Measurements from ENCODE around the gene TMEM145.

TMEM145 gene

DNA sequence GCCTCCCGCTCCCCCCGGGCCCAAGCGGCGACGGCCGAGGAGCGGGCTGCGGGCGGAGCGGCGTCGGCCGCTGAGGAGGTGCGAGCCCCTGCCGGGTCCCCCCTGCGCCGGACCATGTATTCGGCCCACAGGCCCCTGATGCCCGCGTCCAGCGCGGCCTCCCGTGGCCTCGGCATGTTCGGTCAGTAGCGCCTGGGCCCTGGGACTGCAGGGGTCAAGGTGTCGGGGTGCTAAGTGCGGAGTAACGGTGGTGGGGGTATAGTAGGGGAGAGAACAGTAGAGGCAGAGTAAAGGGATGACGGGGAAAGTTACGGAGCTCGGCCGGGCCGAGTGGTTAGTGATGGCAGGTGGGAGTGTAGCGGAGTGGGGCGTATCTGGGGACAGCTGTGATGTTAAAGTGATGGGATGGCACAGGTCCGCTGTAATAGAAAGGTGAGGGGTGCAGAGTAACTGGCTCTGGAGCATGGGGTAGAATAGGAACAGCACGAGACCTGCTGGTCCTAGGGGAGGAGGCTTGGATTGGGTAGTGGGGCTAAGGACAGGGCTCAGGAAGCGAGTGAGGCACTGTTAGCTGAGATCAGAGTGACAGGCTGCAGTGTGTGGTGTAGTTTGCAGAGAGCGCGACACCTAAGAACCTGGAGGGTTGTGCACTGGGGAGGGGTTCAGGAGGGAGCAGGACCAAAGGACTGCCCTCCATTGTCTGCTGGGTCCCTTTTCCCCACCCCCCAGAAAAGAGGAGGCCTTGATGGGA, 28.3 kb upstream of the TMEM145 start:
- Histone ChIP-seq H3K27ac (ENCODE audit: low read depth, low read length) (no peak overlapping the region), H3K4me1 (ENCODE audit: control insufficient read depth, insufficient read depth, low read length) (peaks cover 36% of the 10 kb centered on the region), H3K9ac (ENCODE audit: low read length) (peak overlapping the region; percentile 35), H3K36me3 (ENCODE audit: control insufficient read depth, insufficient read depth, low read length) (peaks cover 29% of the 10 kb centered on the region), H3K27me3 (ENCODE audit: control insufficient read depth, insufficient read depth, low read length) (no peaks in the 10 kb centered on the region), H3K9me3 (ENCODE audit: control insufficient read depth, insufficient read depth, low read depth, low read length) (no peaks in the 10 kb centered on the region), H3K4me3 (ENCODE audit: low read depth, low read length) (peak overlapping the region; percentile 66)

DNA sequence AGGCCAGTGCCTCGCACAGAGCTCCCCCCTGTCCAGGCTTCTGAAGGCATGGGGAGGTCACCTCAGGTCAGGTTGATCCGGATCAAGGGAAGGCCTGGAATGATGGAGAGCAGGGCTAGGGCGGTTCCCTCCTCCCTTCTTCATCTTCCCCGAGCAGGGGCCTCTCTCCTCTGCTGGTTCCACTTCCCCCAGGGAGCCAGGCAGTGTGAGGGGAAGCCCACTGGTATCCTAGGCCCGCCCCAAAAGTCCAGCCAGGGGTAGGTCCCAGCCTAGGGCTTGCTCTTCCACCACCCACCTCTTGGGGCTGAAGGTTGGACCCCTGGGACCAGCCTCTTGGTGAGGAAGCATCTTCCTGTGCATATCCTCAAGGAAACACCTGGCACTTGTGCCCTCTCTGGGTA, 27.6 kb upstream of the TMEM145 start:
- H3K4me1 ChIP-seq (ENCODE audit: control insufficient read depth, insufficient read depth, low read length): peaks cover 38% of the 10 kb centered on the region
- H3K27ac ChIP-seq (ENCODE audit: low read depth, low read length): no peak overlapping the region
- peaks cover 37% of the 10 kb centered on the region for H3K36me3 ChIP-seq (ENCODE audit: control insufficient read depth, insufficient read depth, low read length)
- H3K9ac ChIP-seq (ENCODE audit: low read length): no peak overlapping the region
- H3K9me3 ChIP-seq (ENCODE audit: control insufficient read depth, insufficient read depth, low read depth, low read length): no peaks in the 10 kb centered on the region
- H3K27me3 ChIP-seq (ENCODE audit: control insufficient read depth, insufficient read depth, low read length): no peaks in the 10 kb centered on the region
- peak overlapping the region; percentile 66; the same call in 1 of the 2 replicates for H3K4me3 ChIP-seq (ENCODE audit: low read depth, low read length)

GRCh38 chr19:42285988-42286348, 27.1 kb upstream of the TMEM145 start:
- H3K4me3 ChIP-seq (ENCODE audit: low read depth, low read length): no peak overlapping the region
- no peak overlapping the region for H3K9ac ChIP-seq (ENCODE audit: low read length)
- no peaks in the 10 kb centered on the region for H3K9me3 ChIP-seq (ENCODE audit: control insufficient read depth, insufficient read depth, low read depth, low read length)
- H3K36me3 ChIP-seq (ENCODE audit: control insufficient read depth, insufficient read depth, low read length): peaks cover 41% of the 10 kb centered on the region
- H3K27ac ChIP-seq (ENCODE audit: low read depth, low read length): no peak overlapping the region
- no peaks in the 10 kb centered on the region for H3K27me3 ChIP-seq (ENCODE audit: control insufficient read depth, insufficient read depth, low read length)
- peaks cover 41% of the 10 kb centered on the region for H3K4me1 ChIP-seq (ENCODE audit: control insufficient read depth, insufficient read depth, low read length)

DNA sequence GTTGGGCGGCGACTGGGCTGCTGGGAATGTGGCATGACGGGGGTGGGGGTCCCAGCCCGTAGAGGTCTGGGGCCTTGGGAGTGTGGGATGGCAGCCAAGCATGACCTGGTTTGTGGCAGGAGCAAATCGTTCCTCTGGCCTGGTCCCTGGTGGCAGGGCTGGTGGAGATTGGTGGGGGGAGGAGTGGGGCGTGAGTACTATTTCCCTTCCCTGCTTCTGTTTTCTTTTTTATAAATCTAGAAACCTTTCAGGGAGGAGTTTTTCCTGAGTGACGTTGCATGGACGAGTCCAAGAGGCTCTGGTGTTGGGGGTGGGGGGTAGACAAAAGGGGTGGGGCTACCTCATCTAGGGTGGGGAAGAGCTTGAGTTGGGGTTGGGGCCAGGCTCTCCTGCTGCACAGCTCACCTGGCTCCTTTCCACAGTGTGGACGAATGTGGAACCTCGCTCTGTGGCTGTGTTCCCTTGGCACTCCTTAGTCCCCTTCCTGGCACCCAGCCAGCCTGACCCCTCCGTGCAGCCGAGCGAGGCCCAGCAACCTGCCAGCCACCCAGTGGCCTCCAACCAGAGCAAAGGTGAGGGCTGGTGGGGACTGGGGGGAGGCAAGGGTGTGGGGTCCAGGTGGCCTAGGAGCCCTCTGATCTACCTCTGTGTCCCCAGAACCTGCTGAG, 26.6 kb upstream of the TMEM145 start:
- Histone ChIP-seq H3K4me3 (ENCODE audit: low read depth, low read length) (no peak overlapping the region), H3K27ac (ENCODE audit: low read depth, low read length) (no peak overlapping the region), H3K36me3 (ENCODE audit: control insufficient read depth, insufficient read depth, low read length) (peaks cover 46% of the 10 kb centered on the region), H3K9me3 (ENCODE audit: control insufficient read depth, insufficient read depth, low read depth, low read length) (no peaks in the 10 kb centered on the region), H3K27me3 (ENCODE audit: control insufficient read depth, insufficient read depth, low read length) (no peaks in the 10 kb centered on the region), H3K4me1 (ENCODE audit: control insufficient read depth, insufficient read depth, low read length) (peaks cover 43% of the 10 kb centered on the region), H3K9ac (ENCODE audit: low read length) (no peak overlapping the region)

DNA sequence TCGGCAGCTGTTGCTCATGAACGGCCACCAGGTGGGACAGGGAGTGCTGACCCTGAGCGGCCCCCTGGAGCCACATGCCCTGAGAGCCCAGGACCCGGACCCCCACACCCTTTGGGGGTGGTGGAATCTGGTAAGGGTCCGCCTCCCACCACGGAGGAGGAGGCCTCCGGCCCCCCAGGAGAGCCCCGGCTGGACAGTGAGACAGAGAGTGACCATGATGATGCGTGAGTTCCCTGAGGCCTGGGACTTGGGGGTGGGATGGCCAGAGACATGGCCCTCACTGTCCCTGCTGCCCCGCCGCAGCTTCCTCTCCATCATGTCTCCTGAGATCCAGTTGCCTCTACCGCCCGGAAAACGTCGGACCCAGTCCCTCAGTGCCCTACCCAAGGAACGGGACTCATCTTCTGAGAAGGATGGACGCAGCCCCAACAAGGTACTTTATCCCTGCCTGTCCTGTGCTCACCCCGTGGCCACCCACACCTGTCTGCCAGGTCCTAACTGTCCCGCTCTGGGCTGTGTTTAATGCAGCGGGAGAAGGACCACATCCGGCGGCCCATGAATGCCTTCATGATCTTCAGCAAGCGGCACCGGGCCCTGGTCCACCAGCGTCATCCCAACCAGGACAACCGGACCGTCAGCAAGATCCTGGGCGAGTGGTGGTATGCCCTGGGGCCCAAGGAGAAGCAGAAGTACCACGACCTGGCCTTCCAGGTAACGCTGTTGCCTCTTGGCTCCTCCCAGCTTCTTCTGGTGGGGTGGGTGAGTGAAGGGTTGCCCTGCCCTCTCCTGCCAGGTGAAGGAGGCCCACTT, 25.9 kb upstream of the TMEM145 start:
- Histone ChIP-seq H3K36me3 (ENCODE audit: control insufficient read depth, insufficient read depth, low read length) (peaks cover 54% of the 10 kb centered on the region), H3K4me1 (ENCODE audit: control insufficient read depth, insufficient read depth, low read length) (peaks cover 40% of the 10 kb centered on the region), H3K9ac (ENCODE audit: low read length) (no peak overlapping the region), H3K27me3 (ENCODE audit: control insufficient read depth, insufficient read depth, low read length) (no peaks in the 10 kb centered on the region), H3K27ac (ENCODE audit: low read depth, low read length) (no peak overlapping the region), H3K9me3 (ENCODE audit: control insufficient read depth, insufficient read depth, low read depth, low read length) (no peaks in the 10 kb centered on the region), H3K4me3 (ENCODE audit: low read depth, low read length) (no peak overlapping the region)

DNA sequence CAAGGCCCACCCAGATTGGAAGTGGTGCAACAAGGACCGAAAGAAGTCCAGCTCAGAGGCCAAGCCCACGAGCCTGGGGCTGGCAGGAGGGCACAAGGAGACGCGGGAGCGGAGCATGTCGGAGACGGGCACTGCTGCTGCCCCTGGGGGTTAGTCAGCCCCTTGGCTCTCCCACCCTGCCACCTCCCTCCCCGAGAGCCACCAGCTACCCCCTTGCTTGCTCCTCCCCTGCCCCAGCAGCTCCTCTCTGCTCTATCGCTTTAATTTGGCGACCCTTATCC, 25.3 kb upstream of the TMEM145 start:
- Histone ChIP-seq H3K4me1 (ENCODE audit: control insufficient read depth, insufficient read depth, low read length) (peaks cover 36% of the 10 kb centered on the region), H3K36me3 (ENCODE audit: control insufficient read depth, insufficient read depth, low read length) (peaks cover 59% of the 10 kb centered on the region), H3K9ac (ENCODE audit: low read length) (no peak overlapping the region), H3K27ac (ENCODE audit: low read depth, low read length) (no peak overlapping the region), H3K9me3 (ENCODE audit: control insufficient read depth, insufficient read depth, low read depth, low read length) (no peaks in the 10 kb centered on the region), H3K4me3 (ENCODE audit: low read depth, low read length) (no peak overlapping the region), H3K27me3 (ENCODE audit: control insufficient read depth, insufficient read depth, low read length) (no peaks in the 10 kb centered on the region)

GRCh38 chr19:42288387-42288786, 24.7 kb upstream of the TMEM145 start:
- Histone ChIP-seq H3K36me3 (ENCODE audit: control insufficient read depth, insufficient read depth, low read length) (peaks cover 65% of the 10 kb centered on the region), H3K4me3 (ENCODE audit: low read depth, low read length) (no peak overlapping the region), H3K9ac (ENCODE audit: low read length) (no peak overlapping the region), H3K9me3 (ENCODE audit: control insufficient read depth, insufficient read depth, low read depth, low read length) (no peaks in the 10 kb centered on the region), H3K4me1 (ENCODE audit: control insufficient read depth, insufficient read depth, low read length) (peaks cover 30% of the 10 kb centered on the region), H3K27ac (ENCODE audit: low read depth, low read length) (no peak overlapping the region), H3K27me3 (ENCODE audit: control insufficient read depth, insufficient read depth, low read length) (no peaks in the 10 kb centered on the region)

DNA sequence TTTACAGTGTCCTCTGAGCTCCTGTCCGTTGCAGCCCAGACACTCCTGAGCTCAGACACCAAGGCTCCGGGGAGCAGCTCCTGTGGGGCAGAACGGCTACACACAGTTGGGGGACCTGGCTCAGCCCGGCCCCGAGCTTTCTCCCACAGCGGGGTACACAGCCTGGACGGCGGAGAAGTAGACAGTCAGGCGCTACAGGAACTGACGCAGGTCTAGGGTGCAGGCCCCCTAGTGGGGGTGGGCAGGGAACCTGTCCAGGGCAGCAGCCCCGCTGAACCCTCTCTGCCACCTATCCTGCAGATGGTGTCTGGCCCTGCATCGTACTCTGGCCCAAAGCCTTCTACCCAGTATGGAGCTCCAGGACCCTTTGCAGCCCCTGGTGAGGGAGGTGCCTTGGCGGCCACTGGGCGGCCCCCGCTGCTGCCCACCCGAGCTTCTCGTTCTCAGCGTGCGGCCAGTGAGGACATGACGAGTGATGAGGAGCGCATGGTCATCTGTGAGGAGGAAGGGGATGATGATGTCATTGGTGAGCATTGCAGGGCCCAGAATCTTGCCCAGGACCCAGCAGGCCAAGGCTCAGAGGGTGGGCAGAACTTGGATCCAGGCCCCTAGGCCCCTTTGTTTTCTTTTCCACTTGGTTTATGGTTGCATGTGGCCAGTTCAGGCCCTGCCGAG, 24.1 kb upstream of the TMEM145 start:
- no peak overlapping the region for H3K9ac ChIP-seq (ENCODE audit: low read length)

GRCh38 chr19:42289556-42290041, 23.5 kb upstream of the TMEM145 start:
- Histone ChIP-seq H3K4me1 (ENCODE audit: control insufficient read depth, insufficient read depth, low read length) (peaks cover 30% of the 10 kb centered on the region), H3K9ac (ENCODE audit: low read length) (no peak overlapping the region), H3K27me3 (ENCODE audit: control insufficient read depth, insufficient read depth, low read length) (no peaks in the 10 kb centered on the region), H3K27ac (ENCODE audit: low read depth, low read length) (no peak overlapping the region), H3K9me3 (ENCODE audit: control insufficient read depth, insufficient read depth, low read depth, low read length) (no peaks in the 10 kb centered on the region), H3K36me3 (ENCODE audit: control insufficient read depth, insufficient read depth, low read length) (peaks cover 78% of the 10 kb centered on the region), H3K4me3 (ENCODE audit: low read depth, low read length) (no peak overlapping the region)

More for the DNA sequence above, 24.1 kb upstream of the TMEM145 start:
- no peaks in the 10 kb centered on the region for H3K9me3 ChIP-seq (ENCODE audit: control insufficient read depth, insufficient read depth, low read depth, low read length)
- H3K4me3 ChIP-seq (ENCODE audit: low read depth, low read length): no peak overlapping the region
- H3K27me3 ChIP-seq (ENCODE audit: control insufficient read depth, insufficient read depth, low read length): no peaks in the 10 kb centered on the region
- peaks cover 72% of the 10 kb centered on the region for H3K36me3 ChIP-seq (ENCODE audit: control insufficient read depth, insufficient read depth, low read length)
- peaks cover 30% of the 10 kb centered on the region for H3K4me1 ChIP-seq (ENCODE audit: control insufficient read depth, insufficient read depth, low read length)
- H3K27ac ChIP-seq (ENCODE audit: low read depth, low read length): no peak overlapping the region

GRCh38 chr19:42290136-42290522, 23.0 kb upstream of the TMEM145 start:
- no peaks in the 10 kb centered on the region for H3K9me3 ChIP-seq (ENCODE audit: control insufficient read depth, insufficient read depth, low read depth, low read length)
- peaks cover 26% of the 10 kb centered on the region for H3K4me1 ChIP-seq (ENCODE audit: control insufficient read depth, insufficient read depth, low read length)
- no peaks in the 10 kb centered on the region for H3K27me3 ChIP-seq (ENCODE audit: control insufficient read depth, insufficient read depth, low read length)

More at GRCh38 chr19:42290136-42290522, 23.0 kb upstream of the TMEM145 start:
- H3K36me3 ChIP-seq (ENCODE audit: control insufficient read depth, insufficient read depth, low read length): peaks cover 81% of the 10 kb centered on the region
- no peak overlapping the region for H3K27ac ChIP-seq (ENCODE audit: low read depth, low read length)
- H3K4me3 ChIP-seq (ENCODE audit: low read depth, low read length): no peak overlapping the region
- H3K9ac ChIP-seq (ENCODE audit: low read length): no peak overlapping the region
